Ectodermal cell (in vitro differentiated cells): Measurements from ENCODE around the gene STIMATE.

ENCODE experiments used
- H3K27ac ChIP-seq: 2 replicates; pipeline ENCODE4 v1.7.0; 2013; ENCODE audit warnings: mild to moderate bottlenecking, low read depth, low read length; ENCODE audit not compliant: insufficient read depth, poor library complexity, severe bottlenecking
- H3K27me3 ChIP-seq: 2 replicates; pipeline ENCODE4 v1.7.0; 2013; ENCODE audit warnings: mild to moderate bottlenecking, low read length; ENCODE audit not compliant: insufficient read depth, control insufficient read depth, poor library complexity, severe bottlenecking
- H3K36me3 ChIP-seq: one replicate; pipeline ENCODE4 v1.7.0; 2013; ENCODE audit warnings: low read length; ENCODE audit not compliant: control insufficient read depth, insufficient read depth
- H3K4me1 ChIP-seq: one replicate; pipeline ENCODE4 v1.7.0; 2013; ENCODE audit warnings: low read length; ENCODE audit not compliant: control insufficient read depth, insufficient read depth
- H3K4me3 ChIP-seq: 2 replicates; pipeline ENCODE4 v1.7.0; 2013; ENCODE audit warnings: low read depth, low read length, control low read depth; ENCODE audit not compliant: insufficient read depth
- H3K9me3 ChIP-seq: 2 replicates; pipeline ENCODE4 v1.7.0; 2013; ENCODE audit warnings: mild to moderate bottlenecking, low read length, moderate library complexity; ENCODE audit not compliant: control insufficient read depth
- WGBS, 2 experiments: methylation state at CpG; one replicate each; pipeline ENCODE4 v1.1.7; 2013; ENCODE audit warnings: missing lambda C conversion rate in 2 of 2; 5-methylcytosine and 5-hydroxymethylcytosine counted together

STIMATE gene

GRCh38 chr3:52886049-52886730 lies 11.2 kb downstream of the STIMATE start:
- no peaks in the 10 kb centered on the region for H3K36me3 ChIP-seq
- no peaks in the 10 kb centered on the region for H3K9me3 ChIP-seq
- no peaks in the 10 kb centered on the region for H3K4me1 ChIP-seq
- no peak overlapping the region for H3K4me3 ChIP-seq
- H3K27me3 ChIP-seq, result no peaks in the 10 kb centered on the region
- no peak overlapping the region for H3K27ac ChIP-seq
- 96 to 97% methylated on average over 5 of the region's 5 CpGs for WGBS, 2 experiments

GRCh38 chr3:52882377-52882776 lies 15.0 kb downstream of the STIMATE start:
- H3K4me3 ChIP-seq, result no peak overlapping the region
- H3K9me3 ChIP-seq, result no peaks in the 10 kb centered on the region
- H3K27ac ChIP-seq, result no peak overlapping the region
- H3K27me3 ChIP-seq, result no peaks in the 10 kb centered on the region
- peaks cover 5% of the 10 kb centered on the region for H3K4me1 ChIP-seq
- WGBS, 2 experiments, result 92 to 94% methylated on average over 4 of the region's 4 CpGs
- H3K36me3 ChIP-seq, result no peaks in the 10 kb centered on the region

GRCh38 chr3:52881871-52882270 lies 15.5 kb downstream of the STIMATE start:
- Histone ChIP-seq H3K27ac (no peak overlapping the region), H3K4me3 (no peak overlapping the region), H3K9me3 (no peaks in the 10 kb centered on the region), H3K27me3 (no peaks in the 10 kb centered on the region), H3K36me3 (no peaks in the 10 kb centered on the region), H3K4me1 (peaks cover 5% of the 10 kb centered on the region)
- 86 to 87% methylated on average over 4 of the region's 4 CpGs for WGBS, 2 experiments

- H3K9me3 ChIP-seq, result no peaks in the 10 kb centered on the region
- peaks cover 5% of the 10 kb centered on the region for H3K4me1 ChIP-seq
- no peaks in the 10 kb centered on the region for H3K36me3 ChIP-seq
- H3K27ac ChIP-seq, result no peak overlapping the region
- WGBS, 2 experiments, result 62% methylated on average over 3 of the region's 3 CpGs
- H3K27me3 ChIP-seq, result no peaks in the 10 kb centered on the region
- no peak overlapping the region for H3K4me3 ChIP-seq
Measured at GRCh38 chr3:52880474-52880873, 16.9 kb downstream of the STIMATE start.

- Histone ChIP-seq H3K4me3 (no peak overlapping the region), H3K27ac (no peak overlapping the region), H3K36me3 (no peaks in the 10 kb centered on the region), H3K4me1 (peaks cover 5% of the 10 kb centered on the region), H3K9me3 (no peaks in the 10 kb centered on the region), H3K27me3 (no peaks in the 10 kb centered on the region)
- WGBS, 2 experiments, result 92 to 94% methylated on average over 5 of the region's 5 CpGs
Measured at GRCh38 chr3:52880047-52880446, 17.3 kb downstream of the STIMATE start.

- H3K9me3 ChIP-seq, result no peaks in the 10 kb centered on the region
- WGBS, 2 experiments, result 92 to 96% methylated on average over 4 of the region's 4 CpGs
- H3K4me3 ChIP-seq, result no peak overlapping the region
- H3K4me1 ChIP-seq, result peaks cover 5% of the 10 kb centered on the region
- no peaks in the 10 kb centered on the region for H3K36me3 ChIP-seq
- no peak overlapping the region for H3K27ac ChIP-seq
- H3K27me3 ChIP-seq, result no peaks in the 10 kb centered on the region
Measured at GRCh38 chr3:52879581-52879980, 17.8 kb downstream of the STIMATE start.

GRCh38 chr3:52879090-52879489 lies 18.3 kb downstream of the STIMATE start:
- no peak overlapping the region for H3K4me3 ChIP-seq
- no peaks in the 10 kb centered on the region for H3K27me3 ChIP-seq
- peaks cover 5% of the 10 kb centered on the region for H3K4me1 ChIP-seq
- no peaks in the 10 kb centered on the region for H3K9me3 ChIP-seq
- no peak overlapping the region for H3K27ac ChIP-seq
- no peaks in the 10 kb centered on the region for H3K36me3 ChIP-seq
- 93 to 96% methylated on average over 4 of the region's 4 CpGs for WGBS, 2 experiments

- no peak overlapping the region for H3K27ac ChIP-seq
- WGBS, 2 experiments, result 95 to 100% methylated on average over 3 of the region's 3 CpGs
- H3K27me3 ChIP-seq, result no peaks in the 10 kb centered on the region
- H3K4me1 ChIP-seq, result peaks cover 5% of the 10 kb centered on the region
- H3K4me3 ChIP-seq, result no peak overlapping the region
- H3K9me3 ChIP-seq, result no peaks in the 10 kb centered on the region
- H3K36me3 ChIP-seq, result no peaks in the 10 kb centered on the region
Measured at GRCh38 chr3:52877085-52877484, 20.3 kb downstream of the STIMATE start.

- 89% methylated on average over 9 of the region's 9 CpGs for WGBS, 2 experiments
- H3K36me3 ChIP-seq, result no peaks in the 10 kb centered on the region
Measured at GRCh38 chr3:52874864-52875587, 22.3 kb downstream of the STIMATE start.

GRCh38 chr3:52874160-52874701 lies 23.1 kb downstream of the STIMATE start:
- H3K4me3 ChIP-seq, result no peak overlapping the region
- no peaks in the 10 kb centered on the region for H3K27me3 ChIP-seq
- H3K4me1 ChIP-seq, result no peaks in the 10 kb centered on the region
- no peaks in the 10 kb centered on the region for H3K36me3 ChIP-seq
- WGBS, 2 experiments, result 89 to 92% methylated on average over 4 of the region's 5 CpGs
- H3K27ac ChIP-seq, result no peak overlapping the region
- H3K9me3 ChIP-seq, result no peaks in the 10 kb centered on the region

More at GRCh38 chr3:52874864-52875587, 22.3 kb downstream of the STIMATE start:
- Histone ChIP-seq H3K9me3 (no peaks in the 10 kb centered on the region), H3K4me3 (no peak overlapping the region), H3K27me3 (no peaks in the 10 kb centered on the region), H3K27ac (no peak overlapping the region), H3K4me1 (peaks cover 1% of the 10 kb centered on the region)
